G401.6 (cell line): ENCODE measurements around the gene UBE2J1.
"Not testable (repeated sequence)": the region's sequence is repeated elsewhere in the genome, so short reads cannot be mapped to it uniquely, and the experiment has no call there.

Experiments used
- FAIRE-seq: peaks from 2 replicates; lab custom pipeline; 2012; peaks lifted over from hg19 to GRCh38; lab: Jason Lieb, UNC

The UBE2J1 gene

GRCh38 chr6:89352278-89353117, at the start of gene UBE2J1:
TSS of gene UBE2J1 (minus strand) at chr6:89352722. CDS start at chr6:89352569, 153 bp downstream.
- no peak for FAIRE-seq

GRCh38 chr6:89400912-89401399, 48.4 kb upstream of the UBE2J1 start:
- no peak for FAIRE-seq

GRCh38 chr6:89400050-89400449, 47.5 kb upstream of the UBE2J1 start:
- no peak for FAIRE-seq

- FAIRE-seq: no peak
These were observed 46.4 kb upstream of the UBE2J1 start for GRCh38 chr6:89398762-89399525.

GRCh38 chr6:89397884-89398283, 45.4 kb upstream of the UBE2J1 start:
- FAIRE-seq: not testable (repeated sequence)

- FAIRE-seq: no peak
These were observed 41.1 kb upstream of the UBE2J1 start for GRCh38 chr6:89393659-89394058.

- FAIRE-seq: no peak
These were observed 40.3 kb upstream of the UBE2J1 start for GRCh38 chr6:89392823-89393222.

- FAIRE-seq: no peak
These were observed 36.3 kb upstream of the UBE2J1 start for GRCh38 chr6:89388846-89389245.

- FAIRE-seq: no peak
These were observed 35.1 kb upstream of the UBE2J1 start for GRCh38 chr6:89387516-89388201.

GRCh38 chr6:89386917-89387491, 34.5 kb upstream of the UBE2J1 start:
- no peak for FAIRE-seq

- no peak for FAIRE-seq
These were observed 33.3 kb upstream of the UBE2J1 start for GRCh38 chr6:89385846-89386245.

GRCh38 chr6:89385156-89385667, 32.7 kb upstream of the UBE2J1 start:
- no peak for FAIRE-seq

GRCh38 chr6:89381031-89381430, 28.5 kb upstream of the UBE2J1 start:
- FAIRE-seq: no peak

GRCh38 chr6:89379281-89379680, 26.8 kb upstream of the UBE2J1 start:
- no peak for FAIRE-seq

- FAIRE-seq: no peak
These were observed 26.1 kb upstream of the UBE2J1 start for GRCh38 chr6:89378628-89379027.

GRCh38 chr6:89375427-89376267, 23.1 kb upstream of the UBE2J1 start:
- FAIRE-seq: no peak

GRCh38 chr6:89372506-89372901, 20.0 kb upstream of the UBE2J1 start:
- FAIRE-seq: no peak

- FAIRE-seq: peak; percentile 66
These were observed 19.5 kb upstream of the UBE2J1 start for GRCh38 chr6:89371849-89372505.

GRCh38 chr6:89368999-89369398, 16.5 kb upstream of the UBE2J1 start:
- no peak for FAIRE-seq

- FAIRE-seq: peak; percentile 91
These were observed 15.6 kb upstream of the UBE2J1 start for GRCh38 chr6:89368107-89368506.

GRCh38 chr6:89364586-89364985, 12.1 kb upstream of the UBE2J1 start:
- no peak for FAIRE-seq
